GM21423 (cell line): ENCODE measurements around the gene YBX1.
"Not testable (repeated sequence)": the region's sequence is repeated elsewhere in the genome, so short reads cannot be mapped to it uniquely, and the experiment has no call there.

Experiments used
- ATAC-seq: cut with Tn5 transposase; IDR thresholded peaks from one replicate; pipeline ENCODE4 v1.9.1; 2021; ENCODE audit warnings: mild to moderate bottlenecking, moderate library complexity; ENCODE audit not compliant: unreplicated experiment

Gene YBX1

GRCh38 chr1:42746436-42747105 is 64.4 kb downstream of the YBX1 start:
- no peak for ATAC-seq

GRCh38 chr1:42747125-42747524 is 64.9 kb downstream of the YBX1 start:
- no peak for ATAC-seq

GRCh38 chr1:42748021-42748420 is 65.8 kb downstream of the YBX1 start:
- ATAC-seq = no peak

- no peak for ATAC-seq
Measured at GRCh38 chr1:42748461-42749410, 66.5 kb downstream of the YBX1 start.

GRCh38 chr1:42750041-42750440 is 67.8 kb downstream of the YBX1 start:
- ATAC-seq = no peak

DNA sequence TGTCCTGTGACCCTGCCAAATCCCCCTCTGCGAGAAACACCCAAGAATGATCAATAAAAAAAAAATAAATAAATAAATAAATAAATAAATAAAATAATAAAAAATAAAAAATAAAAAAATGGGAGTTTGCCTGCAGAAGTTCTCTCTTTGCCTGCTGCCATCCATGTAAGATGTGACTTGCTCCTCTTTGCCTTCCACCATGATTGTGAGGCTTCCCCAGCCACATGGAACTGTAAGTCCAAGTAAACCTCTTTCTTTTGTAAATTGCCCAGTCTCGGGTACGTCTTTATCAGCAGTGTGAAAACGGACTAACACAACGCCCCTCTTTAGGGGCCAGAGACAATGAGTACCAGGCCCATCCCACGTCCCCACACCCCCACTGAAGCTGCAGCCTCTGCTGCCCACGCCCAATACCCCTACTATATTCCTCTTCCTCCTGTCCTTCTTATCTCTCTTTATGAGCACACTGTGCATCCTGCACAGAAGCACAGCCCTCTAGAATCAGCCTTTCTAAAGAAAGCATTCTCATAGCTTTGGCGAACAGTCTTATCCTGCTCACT is 69.4 kb downstream of the YBX1 start:
- not testable (repeated sequence) for ATAC-seq

DNA sequence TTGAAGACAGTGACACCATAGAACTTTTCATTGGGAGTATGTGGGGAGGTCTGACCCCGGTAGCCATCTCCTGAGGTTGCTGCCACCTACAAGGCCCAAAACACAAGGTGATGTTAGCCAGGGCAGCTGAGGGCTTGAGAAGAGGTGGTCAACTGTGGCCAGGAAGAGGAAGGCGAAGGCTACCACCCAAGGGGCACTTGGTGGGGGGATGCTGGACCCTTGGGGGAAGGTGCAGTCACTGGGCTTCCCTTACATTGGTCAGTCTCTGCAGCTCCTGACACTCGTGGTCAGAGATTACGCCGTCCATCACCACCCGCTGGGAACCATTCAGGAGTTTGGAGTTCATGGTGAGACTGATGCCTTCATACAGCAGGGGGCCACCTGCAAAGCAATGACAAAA is 70.1 kb downstream of the YBX1 start:
- no peak for ATAC-seq

DNA sequence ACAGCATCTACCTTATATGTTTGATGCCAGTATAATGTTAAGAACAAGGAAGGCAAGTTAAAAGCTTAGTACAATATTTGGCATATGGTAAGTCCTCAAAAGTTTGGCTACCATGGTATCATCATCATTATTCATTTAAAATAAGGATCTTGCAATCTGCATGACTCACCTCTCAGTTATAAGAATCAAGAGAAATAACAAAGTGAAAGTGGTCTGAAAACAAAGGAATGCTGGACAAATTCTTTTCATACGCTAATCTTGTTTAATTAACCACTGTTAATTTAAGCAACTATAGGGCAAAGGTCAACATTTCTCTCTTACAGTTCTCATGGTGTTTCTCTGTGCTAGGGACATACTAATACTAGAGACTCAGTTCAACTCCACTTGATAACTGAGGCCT is 70.9 kb downstream of the YBX1 start:
- ATAC-seq = no peak
